Fibroblast of skin of right biceps (primary cell): ENCODE measurements around the gene OAT.

Source experiments
- DNase-seq: peaks from one replicate; pipeline ENCODE4 v3.0.0-alpha.2; 2013

The OAT gene

GRCh38 chr10:124349996-124350280, 68.8 kb downstream of the OAT start:
- DNase-seq, result no peak

GRCh38 chr10:124349231-124349995, 69.3 kb downstream of the OAT start:
- no peak for DNase-seq

- no peak for DNase-seq
Measured at GRCh38 chr10:124348801-124349200, 69.9 kb downstream of the OAT start.

- no peak for DNase-seq
Measured at GRCh38 chr10:124347956-124348355, 70.8 kb downstream of the OAT start.
